A549 treated with AZD9567 at 1 μM for 4 hours (cell line): Measurements from ENCODE around the gene SERPINE3. TPM values are rescaled to one million over a fixed set of nuclear protein-coding genes. Genes with fewer than 3 reads are reported as not detected.

ENCODE experiments used
- total RNA-seq: library from RNA; stranded (reverse); fragments of 200-300 nt; extraction: Qiagen RNA extraction; gene quantifications from 5 replicates; pipeline ENCODE4 v1.2.3, GENCODE V29; 2022; ENCODE audit not compliant: insufficient read depth

Gene SERPINE3
- not detected in 5 replicates for total RNA-seq

DNA sequence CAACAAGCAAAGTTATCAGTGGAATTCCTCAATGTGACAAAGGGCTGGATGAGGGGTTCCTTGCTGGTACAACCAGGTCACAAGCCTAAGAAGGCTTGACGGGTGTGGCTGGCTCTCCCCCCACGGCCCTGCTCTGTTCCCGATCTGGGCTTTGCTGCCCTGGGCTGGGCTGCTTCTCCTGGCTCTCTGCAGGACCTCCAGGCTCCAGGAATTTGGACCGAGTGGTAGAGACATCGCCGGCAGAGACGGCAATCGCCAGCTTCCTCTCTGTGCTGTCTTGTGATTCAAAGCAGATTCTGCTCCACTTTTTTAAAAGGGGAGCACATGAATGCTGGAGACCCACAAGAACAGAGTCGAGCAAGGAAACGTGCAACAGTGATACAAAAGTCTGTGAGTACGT lies at the start of gene SERPINE3:
Gene SERPINE3, plus strand, starts transcription at position 338 of the 400 bp plus-strand sequence. CDS start 1,401 bp downstream, outside the sequence.

Other genes starting within 250 kb of the SERPINE3 start
- gene C13orf42, start 228.4 kb upstream of the SERPINE3 start, total RNA-seq = 0.05 TPM in 1 of 5 replicates, not detected in the others
- 2.1 to 5.6 TPM (median 2.4 TPM) in 5 replicates for gene FAM124A, start 117.3 kb upstream of the SERPINE3 start, total RNA-seq
- 8.4 to 9.6 TPM (median 8.7 TPM) in 5 replicates for gene INTS6, start 113.3 kb downstream of the SERPINE3 start, total RNA-seq
- 2.4 to 3.2 TPM (median 2.8 TPM) in 5 replicates for gene WDFY2, start 244.8 kb downstream of the SERPINE3 start, total RNA-seq